HepG2 (cell line): ENCODE measurements around the gene ANXA9. TPM values are rescaled to one million over a fixed set of nuclear protein-coding genes. Genes with fewer than 3 reads are reported as not detected.

Source experiments
- AKAP8 ChIP-seq: sonication (generic); formaldehyde crosslinking; IDR thresholded peaks from 2 replicates; pipeline ENCODE4 v1.5.1; 2020; ENCODE audit warnings: mild to moderate bottlenecking, missing genetic modification reagents
- BRCA1 ChIP-seq: sonication (generic); formaldehyde crosslinking; IDR thresholded peaks from 2 replicates; pipeline ENCODE4 v1.4.0; 2020; ENCODE audit warnings: missing genetic modification reagents
- CAMTA2 ChIP-seq: sonication (generic); formaldehyde crosslinking; IDR thresholded peaks from 2 replicates; pipeline ENCODE4 v1.4.0; 2020; ENCODE audit warnings: mild to moderate bottlenecking, missing genetic modification reagents, borderline replicate concordance
- FOXO4 ChIP-seq: sonication (generic); formaldehyde crosslinking; conservative IDR thresholded peaks from 2 replicates; pipeline ENCODE4 v1.8.1; 2023; ENCODE audit warnings: missing genetic modification reagents
- GRHL1 ChIP-seq: sonication (generic); formaldehyde crosslinking; conservative IDR thresholded peaks from 2 replicates; pipeline ENCODE4 v1.8.0; 2022; ENCODE audit warnings: missing genetic modification reagents
- HIVEP1 ChIP-seq: sonication (generic); formaldehyde crosslinking; IDR thresholded peaks from 2 replicates; pipeline ENCODE4 v1.4.0; 2020; ENCODE audit warnings: mild to moderate bottlenecking, missing genetic modification reagents
- HNRNPUL1 ChIP-seq: fragments of 200-400 bp; formaldehyde crosslinking; IDR thresholded peaks from 2 replicates; pipeline ENCODE4 v1.6.1; 2017; ENCODE audit warnings: low read depth, mild to moderate bottlenecking, low read length, moderate library complexity
- MAFK ChIP-seq, 2 experiments: IDR thresholded peaks in 1 of 2; conservative IDR thresholded peaks in 1 of 2; 2 replicates each; pipeline ENCODE4 v1.6.1; 2011; ENCODE audit warnings: improper control_type of control experiment in 2 of 2, low read length in 2 of 2
- MBNL3 ChIP-seq: fragments of 250-450 bp; sonication (Bioruptor Pico); conservative IDR thresholded peaks from 2 replicates; pipeline ENCODE4 v1.8.0; 2022; ENCODE audit warnings: mild to moderate bottlenecking, inconsistent platforms
- MNT ChIP-seq: fragments of 450-650 bp; IDR thresholded peaks from 2 replicates; pipeline ENCODE4 v1.6.1; 2016
- NR2F2 ChIP-seq: IDR thresholded peaks from 2 replicates; pipeline ENCODE4 v1.6.1; 2012; ENCODE audit warnings: low read depth, inconsistent platforms, borderline replicate concordance
- PAWR ChIP-seq: sonication (generic); formaldehyde crosslinking; IDR thresholded peaks from 2 replicates; pipeline ENCODE4 v1.4.0; 2020; ENCODE audit warnings: missing genetic modification reagents, mild to moderate bottlenecking, borderline replicate concordance
- POLR2AphosphoS2 ChIP-seq: IDR thresholded peaks from 2 replicates; pipeline ENCODE4 v1.6.1; 2011; ENCODE audit warnings: low read depth, low read length, improper control_type of control experiment
- PPARG ChIP-seq: conservative IDR thresholded peaks from 2 replicates; pipeline ENCODE4 v1.6.1; 2016; ENCODE audit warnings: missing biosample characterization, missing genetic modification reagents
- RXRB ChIP-seq: IDR thresholded peaks from 2 replicates; pipeline ENCODE4 v1.6.1; 2016; ENCODE audit warnings: borderline replicate concordance, missing genetic modification reagents, missing compliant biosample characterization
- SMC3 ChIP-seq: IDR thresholded peaks from 2 replicates; pipeline ENCODE4 v1.6.1; 2011; ENCODE audit warnings: low read length, improper control_type of control experiment
- STAG1 ChIP-seq: sonication (generic); formaldehyde crosslinking; IDR thresholded peaks from 2 replicates; pipeline ENCODE4 v1.4.0; 2020; ENCODE audit warnings: missing genetic modification reagents
- TEAD2 ChIP-seq: sonication (generic); formaldehyde crosslinking; IDR thresholded peaks from 2 replicates; pipeline ENCODE4 v1.9.0; 2021; ENCODE audit warnings: missing genetic modification reagents
- TGIF2 ChIP-seq: IDR thresholded peaks from 2 replicates; pipeline ENCODE4 v1.6.1; 2016; ENCODE audit warnings: control low read depth, missing compliant biosample characterization
- ZBTB7A ChIP-seq: sonication (generic); formaldehyde crosslinking; IDR thresholded peaks from 2 replicates; pipeline ENCODE4 v1.8.0; 2022; ENCODE audit warnings: mild to moderate bottlenecking, missing genetic modification reagents
- ZEB1 ChIP-seq: IDR thresholded peaks from 2 replicates; pipeline ENCODE4 v1.6.1; 2012; ENCODE audit warnings: mild to moderate bottlenecking, low read depth, inconsistent platforms; ENCODE audit not compliant: insufficient replicate concordance
- ZNF567 ChIP-seq: sonication (generic); formaldehyde crosslinking; IDR thresholded peaks from 2 replicates; pipeline ENCODE4 v1.8.1; 2023; ENCODE audit warnings: mild to moderate bottlenecking, missing genetic modification reagents, borderline replicate concordance
- ZNF580 ChIP-seq: IDR thresholded peaks from 2 replicates; pipeline ENCODE4 v1.6.1; 2016; ENCODE audit warnings: low read depth, borderline replicate concordance
- ZNF781 ChIP-seq: sonication (generic); formaldehyde crosslinking; IDR thresholded peaks from 2 replicates; pipeline ENCODE4 v1.5.1; 2020; ENCODE audit warnings: borderline replicate concordance, mild to moderate bottlenecking, missing genetic modification reagents; ENCODE audit errors: not compliant biosample characterization
- ZNF784 ChIP-seq: sonication (generic); formaldehyde crosslinking; IDR thresholded peaks from 2 replicates; pipeline ENCODE4 v1.5.1; 2020; ENCODE audit warnings: missing genetic modification reagents, mild to moderate bottlenecking, borderline replicate concordance
- polyA plus RNA-seq, 8 experiments: library from polyadenylated mRNA; depleted of rRNA in 3 of 8; stranded (reverse) in 7 of 8; unstranded in 1 of 8; fragments of >200 nt; fragmentation: Illumina TruSeq in 4 of 8; extraction: Trizol in 4 of 8; gene quantifications; 2 replicates each; pipeline versions ENCODE4 v1.2.1 to v1.2.3, GENCODE V29; 2011 to 2016; ENCODE audit warnings: low read depth in 4 of 8, missing spikeins in 1 of 8, mixed read lengths in 1 of 8; ENCODE audit not compliant: insufficient read depth in 1 of 8
- total RNA-seq, 5 experiments: library from RNA; depleted of rRNA; stranded (reverse); fragments of >200 nt; fragmentation: Illumina TruSeq; extraction: Trizol; gene quantifications; 2 replicates each; pipeline ENCODE4 v1.2.3, GENCODE V29; 2016; ENCODE audit warnings: low read depth in 1 of 5

ANXA9 gene
- total and polyA plus RNA-seq, 2 of the 13 experiments (the other 11 are each of a cell fraction or from before 2014, with no cell fraction given) = 13.3 to 23.9 TPM

- TF ChIP-seq STAG1 = peak; percentile 3; the same call in 1 of the 2 replicates
- no peak for TF ChIP-seq HNRNPUL1
- no peak for TF ChIP-seq CAMTA2 (CRISPR knock-in tag)
- no peak for TF ChIP-seq MAFK (conservative IDR thresholded peaks at IDR 0.05 in 1 of 2, IDR thresholded peaks at IDR 0.05 in 1 of 2; ENCODE audit: low read length in 2 of 2)
- TF ChIP-seq ZNF781 (CRISPR knock-in tag) = no peak
- TF ChIP-seq PPARG (CRISPR knock-in tag) = peak; percentile 55; the same call in 1 of the 2 replicates
- TF ChIP-seq AKAP8 (CRISPR knock-in tag) = no peak
- peak; percentile 46; the same call in 1 of the 2 replicates for TF ChIP-seq BRCA1 (CRISPR knock-in tag)
- no peak for TF ChIP-seq FOXO4 (CRISPR knock-in tag)
- TF ChIP-seq MBNL3 = no peak
- no peak for TF ChIP-seq SMC3
- no peak for TF ChIP-seq ZNF580 (CRISPR knock-in tag)
- TF ChIP-seq MNT = peak; percentile 2; the same call in 1 of the 2 replicates
- no peak for TF ChIP-seq TGIF2 (CRISPR knock-in tag)
- TF ChIP-seq RXRB = peak; percentile 49; the same call in 1 of the 2 replicates
- no peak for TF ChIP-seq GRHL1 (CRISPR knock-in tag)
- no peak for TF ChIP-seq ZBTB7A (CRISPR knock-in tag)
- 0 out of 2 replicates have a peak, but pooled peaks have one; percentile 27 for TF ChIP-seq NR2F2
- 0 out of 2 replicates have a peak, but pooled peaks have one; percentile 59 for TF ChIP-seq ZNF784 (CRISPR knock-in tag)
- no peak for TF ChIP-seq ZNF567 (CRISPR knock-in tag)
- TF ChIP-seq TEAD2 (CRISPR knock-in tag) = no peak
- TF ChIP-seq PAWR (CRISPR knock-in tag) = no peak
- no peak for TF ChIP-seq HIVEP1 (CRISPR knock-in tag)
- peak; percentile 42 for TF ChIP-seq ZEB1
- TF ChIP-seq POLR2AphosphoS2 = no peak
Observed at GRCh38 chr1:150971583-150972416, 10.3 kb upstream of the ANXA9 start (continued).
